ENCODE data around the gene SLC17A7. TPM values are rescaled to one million over a fixed set of nuclear protein-coding genes. Genes with fewer than 3 reads are reported as not detected.

The SLC17A7 gene
- polyA plus RNA-seq, 1 donor, result 0.43 TPM

Other genes starting within 250 kb of the SLC17A7 start
- gene SLC6A16, start 116.3 kb downstream of the SLC17A7 start, polyA plus RNA-seq (ENCODE audit: insufficient read length), result 5.3 TPM
- 53.3 TPM for gene CD37, start 106.1 kb downstream of the SLC17A7 start, polyA plus RNA-seq (ENCODE audit: insufficient read length)
- 92.8 TPM for gene TEAD2, start 79.1 kb downstream of the SLC17A7 start, polyA plus RNA-seq (ENCODE audit: insufficient read length)
- 5.0 TPM for gene DKKL1, start 77.7 kb downstream of the SLC17A7 start, polyA plus RNA-seq (ENCODE audit: insufficient read length)
- 0.17 TPM for gene KASH5, start 53.3 kb downstream of the SLC17A7 start, polyA plus RNA-seq (ENCODE audit: insufficient read length)
- not detected for gene PTH2, start 18.1 kb downstream of the SLC17A7 start, polyA plus RNA-seq (ENCODE audit: insufficient read length)
- not detected for gene GFY, start 16.1 kb downstream of the SLC17A7 start, polyA plus RNA-seq (ENCODE audit: insufficient read length)
- 91.6 TPM for gene PIH1D1, start 10.3 kb upstream of the SLC17A7 start, polyA plus RNA-seq (ENCODE audit: insufficient read length)
- gene ALDH16A1, start 11.7 kb upstream of the SLC17A7 start, polyA plus RNA-seq (ENCODE audit: insufficient read length), result 16.6 TPM
- 3.3 TPM for gene FLT3LG, start 32.7 kb upstream of the SLC17A7 start, polyA plus RNA-seq (ENCODE audit: insufficient read length)
- gene RPL13A, start 46.1 kb upstream of the SLC17A7 start, polyA plus RNA-seq (ENCODE audit: insufficient read length), result 2,088 TPM
- 2,367 TPM for gene RPS11, start 54.9 kb upstream of the SLC17A7 start, polyA plus RNA-seq (ENCODE audit: insufficient read length)
- gene FCGRT, start 71.1 kb upstream of the SLC17A7 start, polyA plus RNA-seq (ENCODE audit: insufficient read length), result 222 TPM
- gene RCN3, start 86.5 kb upstream of the SLC17A7 start, polyA plus RNA-seq (ENCODE audit: insufficient read length), result 14.6 TPM
- gene NOSIP, start 139.0 kb upstream of the SLC17A7 start, polyA plus RNA-seq (ENCODE audit: insufficient read length), result 61.9 TPM
- gene PRRG2, start 139.8 kb upstream of the SLC17A7 start, polyA plus RNA-seq (ENCODE audit: insufficient read length), result 7.3 TPM
- 20.7 TPM for gene PRR12, start 149.7 kb upstream of the SLC17A7 start, polyA plus RNA-seq (ENCODE audit: insufficient read length)
- gene RRAS, start 198.6 kb upstream of the SLC17A7 start, polyA plus RNA-seq (ENCODE audit: insufficient read length), result 16.2 TPM
- 28.7 TPM for gene SCAF1, start 200.7 kb upstream of the SLC17A7 start, polyA plus RNA-seq (ENCODE audit: insufficient read length)
- 53.2 TPM for gene IRF3, start 224.3 kb upstream of the SLC17A7 start, polyA plus RNA-seq (ENCODE audit: insufficient read length)
- 20.7 TPM for gene BCL2L12, start 224.4 kb upstream of the SLC17A7 start, polyA plus RNA-seq (ENCODE audit: insufficient read length)
- 202 TPM for gene PRMT1, start 235.7 kb upstream of the SLC17A7 start, polyA plus RNA-seq (ENCODE audit: insufficient read length)
- 1.3 TPM for gene ADM5, start 248.1 kb upstream of the SLC17A7 start, polyA plus RNA-seq (ENCODE audit: insufficient read length)
- gene CPT1C, start 249.6 kb upstream of the SLC17A7 start, polyA plus RNA-seq (ENCODE audit: insufficient read length), result 11.5 TPM